ENCODE measurements around the gene PI4KA.
"Not testable (repeated sequence)": the region's sequence is repeated elsewhere in the genome, so short reads cannot be mapped to it uniquely, and the experiment has no call there.

PI4KA gene

GRCh38 chr22:20844055-20845037, 14.3 kb downstream of the PI4KA start:
- DNase-seq, result no peak

GRCh38 chr22:20843501-20843900, 15.1 kb downstream of the PI4KA start:
- DNase-seq, result no peak

- DNase-seq, result no peak
Measured at GRCh38 chr22:20840646-20841371, 17.8 kb downstream of the PI4KA start.

GRCh38 chr22:20839837-20840645, 18.6 kb downstream of the PI4KA start:
- no peak for DNase-seq

- not testable (repeated sequence) for DNase-seq
Measured at GRCh38 chr22:20839354-20839753, 19.3 kb downstream of the PI4KA start.

GRCh38 chr22:20836987-20837823, 21.4 kb downstream of the PI4KA start:
- DNase-seq, result no peak

GRCh38 chr22:20834725-20835124, 23.9 kb downstream of the PI4KA start:
- DNase-seq, result no peak

- DNase-seq, result no peak
Measured at GRCh38 chr22:20834206-20834605, 24.4 kb downstream of the PI4KA start.

GRCh38 chr22:20833225-20833665, 25.4 kb downstream of the PI4KA start:
- DNase-seq, result no peak

GRCh38 chr22:20829491-20830134, 29.0 kb downstream of the PI4KA start:
- DNase-seq, result no peak

- DNase-seq, result not testable (repeated sequence)
Measured at GRCh38 chr22:20826373-20827152, 32.0 kb downstream of the PI4KA start.

- no peak for DNase-seq
Measured at GRCh38 chr22:20825624-20826023, 33.0 kb downstream of the PI4KA start.

- DNase-seq, result not testable (repeated sequence)
Measured at GRCh38 chr22:20825216-20825615, 33.4 kb downstream of the PI4KA start.

- DNase-seq, result no peak
Measured at GRCh38 chr22:20823264-20823663, 35.3 kb downstream of the PI4KA start.

- no peak for DNase-seq
Measured at GRCh38 chr22:20822240-20822639, 36.4 kb downstream of the PI4KA start.

GRCh38 chr22:20821717-20822239, 36.8 kb downstream of the PI4KA start:
- DNase-seq, result not testable (repeated sequence)

GRCh38 chr22:20819471-20819870, 39.1 kb downstream of the PI4KA start:
- no peak for DNase-seq

- DNase-seq, result no peak
Measured at GRCh38 chr22:20818471-20818870, 40.1 kb downstream of the PI4KA start.

- no peak for DNase-seq
Measured at GRCh38 chr22:20816559-20816958, 42.1 kb downstream of the PI4KA start.

- DNase-seq, result no peak
Measured at GRCh38 chr22:20815477-20816050, 43.0 kb downstream of the PI4KA start.

Measured in bone marrow (tissue), 2 donors.